PC-9 (cell line): Measurements from ENCODE around the gene ZNF668. TPM values are rescaled to one million over a fixed set of nuclear protein-coding genes. Genes with fewer than 3 reads are reported as not detected.

Experiments used
- BruUV-seq: library from RNA; stranded (reverse); fragments of 400-500 nt; replicated peaks from 2 replicates; lab custom pipeline; 2021; lab: Mats Ljungman, UMichigan
- CTCF ChIA-PET: fragments of 300-600 bp; sonication (Branson Sonifier 250); formaldehyde crosslinking; loops from one replicate; lab custom pipeline; 2022; ENCODE audit warnings: antibody characterized with exemption; lab: Charles Lee
- POLR2A ChIA-PET: fragments of 300-600 bp; sonication (Branson Sonifier 250); formaldehyde crosslinking; loops from one replicate; lab custom pipeline; 2022; ENCODE audit warnings: antibody characterized with exemption; ENCODE audit not compliant: unreplicated experiment; lab: Charles Lee
- DNase-seq, 2 experiments: peaks; one replicate each; pipeline versions ENCODE4 v3.0.0 to v3.0.0-alpha.2; 2015 to 2022; ENCODE audit warnings: mixed read lengths in 1 of 2
- H2AFZ ChIP-seq: fragments of 200-600 bp; sonication (generic); 2 replicates; pipeline ENCODE4 v1.8.1; 2017; ENCODE audit warnings: antibody characterized with exemption
- H3F3A ChIP-seq: fragments of 200-600 bp; sonication (generic); 2 replicates; pipeline ENCODE4 v1.8.1; 2017; ENCODE audit warnings: antibody characterized with exemption, mild to moderate bottlenecking, low read depth; ENCODE audit not compliant: insufficient read depth
- H3K27ac ChIP-seq: fragments of 200-600 bp; sonication (generic); 2 replicates; pipeline ENCODE4 v1.6.1; 2016; ENCODE audit warnings: mixed run types
- H3K27me3 ChIP-seq: fragments of 200-600 bp; sonication (generic); 2 replicates; pipeline ENCODE4 v1.6.1; 2016; ENCODE audit warnings: low read depth, mixed run types; ENCODE audit not compliant: insufficient read depth
- H3K36me3 ChIP-seq: fragments of 200-600 bp; sonication (generic); 2 replicates; pipeline ENCODE4 v1.6.1; 2016; ENCODE audit warnings: low read depth, mixed run types
- H3K4me1 ChIP-seq: fragments of 200-600 bp; sonication (generic); replicated peaks from 2 replicates; pipeline ENCODE4 v1.6.1; 2016; ENCODE audit warnings: mixed run types; ENCODE audit not compliant: insufficient read depth
- H3K4me2 ChIP-seq: fragments of 200-600 bp; sonication (generic); 2 replicates; pipeline ENCODE4 v1.6.1; 2017; ENCODE audit warnings: mixed run types
- H3K4me3 ChIP-seq: fragments of 200-600 bp; sonication (generic); 2 replicates; pipeline ENCODE4 v1.6.1; 2016; ENCODE audit warnings: mixed run types
- H3K79me2 ChIP-seq: fragments of 200-600 bp; sonication (generic); 2 replicates; pipeline ENCODE4 v1.6.1; 2017; ENCODE audit warnings: low read depth, mixed run types
- H3K9me2 ChIP-seq: fragments of 200-600 bp; sonication (generic); 2 replicates; pipeline ENCODE4 v1.8.1; 2017; ENCODE audit warnings: mild to moderate bottlenecking; ENCODE audit not compliant: insufficient read depth
- H3K9me3 ChIP-seq: fragments of 200-600 bp; sonication (generic); 2 replicates; pipeline ENCODE4 v1.8.1; 2016; ENCODE audit warnings: low read depth; ENCODE audit not compliant: insufficient read depth
- H4K20me1 ChIP-seq: fragments of 200-600 bp; sonication (generic); 2 replicates; pipeline ENCODE4 v1.8.1; 2017; ENCODE audit not compliant: insufficient read depth
- EZH2 ChIP-seq: fragments of 200-600 bp; sonication (generic); IDR thresholded peaks from 2 replicates; pipeline ENCODE4 v1.8.0; 2017; ENCODE audit warnings: antibody characterized with exemption, low read depth
- intact Hi-C: fragments of 100-400 bp; cut with micrococcal nuclease; formaldehyde crosslinking; loops from one replicate; pipeline ENCODE4 v1.10.0; 2022; ENCODE audit not compliant: unreplicated experiment
- total RNA-seq: library from RNA; stranded (reverse); gene quantifications from 2 replicates; pipeline ENCODE4 v1.2.3, GENCODE V29; 2021
- TF ChIP-seq, protein P1 (sequence below): fragments of 200-600 bp; sonication (generic); conservative IDR thresholded peaks from 2 replicates; pipeline ENCODE4 v1.6.1; 2017; ENCODE audit warnings: mixed run types, antibody characterized with exemption, mild to moderate bottlenecking, moderate library complexity

The ZNF668 gene
- total RNA-seq, 1 experiment from 2014 or later = 13.2 TPM

DNA sequence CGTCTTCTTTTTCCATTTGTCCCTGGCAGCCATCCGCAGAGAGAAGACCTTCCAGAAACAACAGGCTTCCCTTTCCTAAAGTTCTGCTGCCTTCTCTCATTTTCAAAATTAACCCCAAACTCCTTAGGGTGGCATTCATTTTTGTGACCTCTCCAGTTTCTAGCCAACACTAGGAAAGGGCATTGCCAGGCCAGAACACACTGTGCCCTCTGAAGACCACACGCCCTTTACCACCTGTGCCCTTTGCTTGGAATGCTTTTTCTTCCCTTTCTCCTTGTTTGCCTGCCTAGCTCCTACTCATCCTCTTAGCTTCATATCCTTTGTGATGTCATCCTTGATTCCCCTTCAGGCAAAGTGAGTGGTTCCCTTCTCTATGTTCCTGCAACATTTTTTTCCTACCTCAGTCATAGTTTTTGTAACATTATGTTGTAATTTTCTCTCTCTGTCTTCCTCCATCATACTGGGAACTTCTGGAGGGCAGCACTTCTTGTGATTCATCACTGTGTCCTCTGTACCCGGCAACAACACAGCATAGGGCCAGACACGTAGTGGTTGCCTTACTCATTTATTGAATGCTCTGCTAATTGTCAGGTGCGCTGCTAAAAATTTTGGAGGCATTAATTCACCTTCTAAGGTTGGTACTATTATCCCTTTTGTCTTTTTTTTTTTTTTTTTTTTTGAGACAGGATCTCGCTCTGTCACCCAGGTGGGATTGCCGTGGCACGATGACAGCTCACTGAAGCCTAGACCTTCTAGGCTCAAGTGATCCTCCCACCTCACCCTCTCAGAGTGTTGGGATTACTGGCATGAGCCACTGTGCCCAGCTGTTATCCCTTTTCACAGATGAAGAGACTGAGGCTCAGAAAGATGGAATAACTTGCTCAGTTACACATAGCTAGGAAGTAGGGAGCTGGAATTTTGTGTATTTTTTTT lies 44.4 kb upstream of the ZNF668 start:
- H3K9me2 ChIP-seq = no peaks in the 10 kb centered on the region
- H3K36me3 ChIP-seq = peaks cover 31% of the 10 kb centered on the region
- intact Hi-C loops = no loop called here
- peaks cover 16% of the 10 kb centered on the region for H3K4me1 ChIP-seq
- peaks cover 33% of the 10 kb centered on the region for H3F3A ChIP-seq
- peak in 1 of 2 experiments; percentile 92 for DNase-seq
- H4K20me1 ChIP-seq = no peaks in the 10 kb centered on the region; the same call in 1 of the 2 replicates
- H3K27me3 ChIP-seq = no peaks in the 10 kb centered on the region
- ChIA-PET CTCF (interaction anchor here (0.7 to 2.9 kb wide), 5 partner anchors 24 to 339 kb away, joined by 3 to 49 read pairs (median 5); partner anchors contain the start of gene HSD3B7), POLR2A (interaction anchor here (0.6 to 2.0 kb wide), 13 partner anchors 10 to 360 kb away, joined by 3 to 108 read pairs (median 16); partner anchors contain the start of genes FUS, PRSS8, ZNF646 and ZNF668)
- peak overlapping the region; percentile 74 for H3K4me3 ChIP-seq
- H3K27ac ChIP-seq = peak overlapping the region; percentile 91
- BruUV-seq = TSS peak; percentile 44
- H3K79me2 ChIP-seq = peaks cover 40% of the 10 kb centered on the region
- H3K4me2 ChIP-seq = peak overlapping the region; percentile 87
- TF ChIP-seq, protein P1, sequence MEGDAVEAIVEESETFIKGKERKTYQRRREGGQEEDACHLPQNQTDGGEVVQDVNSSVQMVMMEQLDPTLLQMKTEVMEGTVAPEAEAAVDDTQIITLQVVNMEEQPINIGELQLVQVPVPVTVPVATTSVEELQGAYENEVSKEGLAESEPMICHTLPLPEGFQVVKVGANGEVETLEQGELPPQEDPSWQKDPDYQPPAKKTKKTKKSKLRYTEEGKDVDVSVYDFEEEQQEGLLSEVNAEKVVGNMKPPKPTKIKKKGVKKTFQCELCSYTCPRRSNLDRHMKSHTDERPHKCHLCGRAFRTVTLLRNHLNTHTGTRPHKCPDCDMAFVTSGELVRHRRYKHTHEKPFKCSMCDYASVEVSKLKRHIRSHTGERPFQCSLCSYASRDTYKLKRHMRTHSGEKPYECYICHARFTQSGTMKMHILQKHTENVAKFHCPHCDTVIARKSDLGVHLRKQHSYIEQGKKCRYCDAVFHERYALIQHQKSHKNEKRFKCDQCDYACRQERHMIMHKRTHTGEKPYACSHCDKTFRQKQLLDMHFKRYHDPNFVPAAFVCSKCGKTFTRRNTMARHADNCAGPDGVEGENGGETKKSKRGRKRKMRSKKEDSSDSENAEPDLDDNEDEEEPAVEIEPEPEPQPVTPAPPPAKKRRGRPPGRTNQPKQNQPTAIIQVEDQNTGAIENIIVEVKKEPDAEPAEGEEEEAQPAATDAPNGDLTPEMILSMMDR = no peak
- TF ChIP-seq EZH2 = no peak
- no peaks in the 10 kb centered on the region for H3K9me3 ChIP-seq
- H2AFZ ChIP-seq = peak overlapping the region; percentile 40; the same call in 1 of the 2 replicates

GRCh38 chr16:31117384-31118222 lies 43.6 kb upstream of the ZNF668 start, which contains the start of gene KAT8:
TSS of gene KAT8 (plus strand) at chr16:31117664. CDS start at chr16:31117682, 18 bp downstream.
- no peak for TF ChIP-seq EZH2
- TF ChIP-seq, protein P1 = no peak
- Histone ChIP-seq H3K9me3 (no peaks in the 10 kb centered on the region), H3K36me3 (peaks cover 31% of the 10 kb centered on the region), H3K4me1 (peaks cover 16% of the 10 kb centered on the region), H3K27ac (peak within 1 kb of the TSS; percentile 91), H3K9me2 (no peaks in the 10 kb centered on the region), H4K20me1 (no peaks in the 10 kb centered on the region; the same call in 1 of the 2 replicates), H3F3A (peaks cover 37% of the 10 kb centered on the region), H3K4me2 (peak within 1 kb of the TSS; percentile 91), H3K4me3 (peak within 1 kb of the TSS; percentile 74), H2AFZ (peak within 1 kb of the TSS; percentile 60), H3K79me2 (peaks cover 40% of the 10 kb centered on the region), H3K27me3 (no peaks in the 10 kb centered on the region)
- POLR2A ChIA-PET = interaction anchor here (0.5 to 2.0 kb wide), 25 partner anchors 9 to 595 kb away, joined by 3 to 108 read pairs (median 6); partner anchors contain the start of genes FUS, PRSS8, STX4 and ZNF646
- CTCF ChIA-PET = interaction anchor here (0.6 to 2.9 kb wide), 8 partner anchors 21 to 751 kb away, joined by 3 to 49 read pairs (median 4); partner anchors contain the start of gene HSD3B7
- DNase-seq = peak; percentile 98 to 100
- TSS peak; percentile 40 for BruUV-seq
- intact Hi-C loops = loop anchor here (1.0 to 2.0 kb wide), 5 partner anchors 13 to 85 kb away; partner anchors contain the start of genes STX4 and VKORC1
